ENCODE data around the gene PROM1. TPM values are rescaled to one million over a fixed set of nuclear protein-coding genes. Genes with fewer than 3 reads are reported as not detected.

PROM1 gene
- polyA plus RNA-seq, 1 donor from 2014 or later = 1.1 TPM

DNA sequence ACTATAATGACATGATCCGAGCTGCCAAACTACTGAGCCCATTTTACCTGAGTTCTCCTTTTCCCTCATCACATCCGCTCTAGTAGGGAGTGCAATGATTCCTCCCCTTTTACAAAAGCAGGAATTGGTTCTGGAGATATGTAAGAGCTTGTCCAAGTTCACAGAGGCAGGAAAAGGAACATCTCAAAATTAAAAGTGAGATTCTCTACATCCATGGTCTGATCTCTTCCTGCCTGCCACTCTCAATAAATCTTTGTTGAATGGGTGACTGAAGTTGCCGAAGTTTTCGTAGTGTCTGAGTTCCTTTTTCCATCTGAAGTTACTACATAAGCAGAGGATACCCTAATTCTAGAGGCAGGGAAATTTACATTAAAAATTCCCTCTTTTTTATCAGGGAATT lies 145.2 kb downstream of the PROM1 start, which contains the start of gene FGFBP1:
Gene FGFBP1 (minus strand): TSS at position 101 of the 400 bp plus-strand sequence. CDS start 2,108 bp downstream, outside the sequence.
- no peaks in the 10 kb centered on the region for H3K9me3 ChIP-seq (ENCODE audit: low read length)
- H3K9ac ChIP-seq (ENCODE audit: low read length) = no peak within 1 kb of the TSS
- no peaks in the 10 kb centered on the region for H4K20me1 ChIP-seq (ENCODE audit: insufficient read depth)
- no peak within 1 kb of the TSS for H2AFZ ChIP-seq (ENCODE audit: low read depth, low read length)
- H3K27me3 ChIP-seq (ENCODE audit: insufficient read depth, low read depth, low read length) = no peaks in the 10 kb centered on the region
- H3F3A ChIP-seq (ENCODE audit: insufficient read depth, low read length, poor library complexity, severe bottlenecking) = no peaks in the 10 kb centered on the region
- no peaks in the 10 kb centered on the region for H3K9me2 ChIP-seq (ENCODE audit: insufficient read depth, low read length)
- no peak within 1 kb of the TSS for H3K4me3 ChIP-seq (ENCODE audit: low read length)
- no peaks in the 10 kb centered on the region for H3K79me2 ChIP-seq (replicated peaks; ENCODE audit: insufficient read depth, low read length)
- no peaks in the 10 kb centered on the region for H3K36me3 ChIP-seq (ENCODE audit: insufficient read depth, low read length)
- H3K27ac ChIP-seq (ENCODE audit: low read length) = no peak within 1 kb of the TSS
- no peak within 1 kb of the TSS for H3K4me2 ChIP-seq (ENCODE audit: low read length)
- TF ChIP-seq MXI1 (conservative IDR thresholded peaks at IDR 0.05; ENCODE audit: poor library complexity, severe bottlenecking) (no peak), TAF1 (IDR thresholded peaks at IDR 0.05; ENCODE audit: low read depth) (no peak), CTCF (IDR thresholded peaks at IDR 0.05; ENCODE audit: poor library complexity, severe bottlenecking) (no peak), EP300 (conservative IDR thresholded peaks at IDR 0.05; ENCODE audit: poor library complexity, severe bottlenecking) (no peak), EZH2 (IDR thresholded peaks at IDR 0.05; ENCODE audit: borderline replicate concordance, insufficient read depth, low read length, poor library complexity, severe bottlenecking) (no peak), POLR2AphosphoS5 (IDR thresholded peaks at IDR 0.05) (no peak), RAD21 (conservative IDR thresholded peaks at IDR 0.05) (no peak), SMC3 (conservative IDR thresholded peaks at IDR 0.05; ENCODE audit: poor library complexity) (no peak)
- TF ChIP-seq, protein P1, sequence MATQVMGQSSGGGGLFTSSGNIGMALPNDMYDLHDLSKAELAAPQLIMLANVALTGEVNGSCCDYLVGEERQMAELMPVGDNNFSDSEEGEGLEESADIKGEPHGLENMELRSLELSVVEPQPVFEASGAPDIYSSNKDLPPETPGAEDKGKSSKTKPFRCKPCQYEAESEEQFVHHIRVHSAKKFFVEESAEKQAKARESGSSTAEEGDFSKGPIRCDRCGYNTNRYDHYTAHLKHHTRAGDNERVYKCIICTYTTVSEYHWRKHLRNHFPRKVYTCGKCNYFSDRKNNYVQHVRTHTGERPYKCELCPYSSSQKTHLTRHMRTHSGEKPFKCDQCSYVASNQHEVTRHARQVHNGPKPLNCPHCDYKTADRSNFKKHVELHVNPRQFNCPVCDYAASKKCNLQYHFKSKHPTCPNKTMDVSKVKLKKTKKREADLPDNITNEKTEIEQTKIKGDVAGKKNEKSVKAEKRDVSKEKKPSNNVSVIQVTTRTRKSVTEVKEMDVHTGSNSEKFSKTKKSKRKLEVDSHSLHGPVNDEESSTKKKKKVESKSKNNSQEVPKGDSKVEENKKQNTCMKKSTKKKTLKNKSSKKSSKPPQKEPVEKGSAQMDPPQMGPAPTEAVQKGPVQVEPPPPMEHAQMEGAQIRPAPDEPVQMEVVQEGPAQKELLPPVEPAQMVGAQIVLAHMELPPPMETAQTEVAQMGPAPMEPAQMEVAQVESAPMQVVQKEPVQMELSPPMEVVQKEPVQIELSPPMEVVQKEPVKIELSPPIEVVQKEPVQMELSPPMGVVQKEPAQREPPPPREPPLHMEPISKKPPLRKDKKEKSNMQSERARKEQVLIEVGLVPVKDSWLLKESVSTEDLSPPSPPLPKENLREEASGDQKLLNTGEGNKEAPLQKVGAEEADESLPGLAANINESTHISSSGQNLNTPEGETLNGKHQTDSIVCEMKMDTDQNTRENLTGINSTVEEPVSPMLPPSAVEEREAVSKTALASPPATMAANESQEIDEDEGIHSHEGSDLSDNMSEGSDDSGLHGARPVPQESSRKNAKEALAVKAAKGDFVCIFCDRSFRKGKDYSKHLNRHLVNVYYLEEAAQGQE (IDR thresholded peaks at IDR 0.05; ENCODE audit: borderline replicate concordance) = no peak

DNA sequence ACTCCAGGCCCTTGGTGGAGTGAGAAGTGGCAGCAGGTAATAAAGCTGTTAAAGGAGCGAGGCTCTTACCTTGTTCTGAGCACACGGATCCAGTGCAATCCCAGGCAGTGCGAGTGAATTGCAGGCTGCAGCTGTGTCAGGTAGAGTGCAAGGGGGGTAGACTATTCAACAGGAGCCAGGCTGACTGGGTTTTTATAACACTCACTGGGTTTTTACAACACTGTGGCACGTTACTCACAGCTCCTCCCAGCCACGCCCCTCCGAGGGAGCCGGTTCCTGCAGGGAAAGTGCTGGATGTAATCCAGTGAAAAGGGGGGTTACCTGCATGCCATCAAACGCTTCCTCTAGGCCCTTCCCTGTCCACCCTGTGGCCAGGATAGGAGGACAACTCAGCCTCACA lies 145.6 kb downstream of the PROM1 start:
- TF ChIP-seq SMC3 (conservative IDR thresholded peaks at IDR 0.05; ENCODE audit: poor library complexity) (no peak), CTCF (IDR thresholded peaks at IDR 0.05; ENCODE audit: poor library complexity, severe bottlenecking) (no peak), POLR2AphosphoS5 (IDR thresholded peaks at IDR 0.05) (no peak), EP300 (conservative IDR thresholded peaks at IDR 0.05; ENCODE audit: poor library complexity, severe bottlenecking) (no peak), MXI1 (conservative IDR thresholded peaks at IDR 0.05; ENCODE audit: poor library complexity, severe bottlenecking) (no peak), EZH2 (IDR thresholded peaks at IDR 0.05; ENCODE audit: borderline replicate concordance, insufficient read depth, low read length, poor library complexity, severe bottlenecking) (no peak), TAF1 (IDR thresholded peaks at IDR 0.05; ENCODE audit: low read depth) (no peak), RAD21 (conservative IDR thresholded peaks at IDR 0.05) (no peak)
- TF ChIP-seq, protein P1 (IDR thresholded peaks at IDR 0.05; ENCODE audit: borderline replicate concordance) = no peak

More for the DNA sequence above, 145.6 kb downstream of the PROM1 start:
- H3K9me3 ChIP-seq (ENCODE audit: low read length) = no peaks in the 10 kb centered on the region
- H3K79me2 ChIP-seq (replicated peaks; ENCODE audit: insufficient read depth, low read length) = no peaks in the 10 kb centered on the region
- H3K9me2 ChIP-seq (ENCODE audit: insufficient read depth, low read length) = no peaks in the 10 kb centered on the region
- H3K4me3 ChIP-seq (ENCODE audit: low read length) = no peak overlapping the region
- no peak overlapping the region for H3K27ac ChIP-seq (ENCODE audit: low read length)
- no peaks in the 10 kb centered on the region for H3F3A ChIP-seq (ENCODE audit: insufficient read depth, low read length, poor library complexity, severe bottlenecking)
- no peak overlapping the region for H3K4me2 ChIP-seq (ENCODE audit: low read length)
- H3K27me3 ChIP-seq (ENCODE audit: insufficient read depth, low read depth, low read length) = no peaks in the 10 kb centered on the region
- H2AFZ ChIP-seq (ENCODE audit: low read depth, low read length) = no peak overlapping the region
- no peaks in the 10 kb centered on the region for H4K20me1 ChIP-seq (ENCODE audit: insufficient read depth)
- no peaks in the 10 kb centered on the region for H3K36me3 ChIP-seq (ENCODE audit: insufficient read depth, low read length)
- H3K9ac ChIP-seq (ENCODE audit: low read length) = no peak overlapping the region
